ENCODE measurements around the gene IPO9. TPM values are rescaled to one million over a fixed set of nuclear protein-coding genes. Genes with fewer than 3 reads are reported as not detected.

Gene IPO9
- total and polyA plus RNA-seq, 2 donors (not counting 1 experiment from before 2014, with no cell fraction given), result 13.3 to 56.9 TPM

DNA sequence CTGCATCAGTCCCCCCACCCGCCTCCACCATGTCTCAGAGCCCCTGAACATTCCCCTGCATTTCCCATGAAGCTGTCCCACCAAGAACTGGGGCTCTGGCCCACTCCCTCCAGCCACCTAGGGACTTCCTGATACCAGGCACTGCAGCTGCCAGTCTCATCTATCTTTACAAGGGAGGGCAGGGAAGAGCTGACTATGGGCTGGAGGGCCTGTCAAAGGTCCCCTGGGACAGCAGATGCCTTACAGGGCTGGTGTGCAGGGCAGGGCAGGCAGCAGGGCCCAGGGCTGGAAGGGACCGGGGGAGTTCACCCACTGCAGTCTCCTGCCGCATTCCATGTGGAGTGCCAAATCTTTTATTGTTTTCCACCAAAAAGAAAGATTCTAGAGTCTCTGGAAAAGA is 77.4 kb downstream of the IPO9 start:
- 100% methylated on average over 3 of the region's 3 CpGs for WGBS (ENCODE audit: insufficient coverage)
- H3K27ac Mint-ChIP-seq, result no peak overlapping the region
- TF ChIP-seq EZH2 (IDR thresholded peaks at IDR 0.05; ENCODE audit: borderline replicate concordance, insufficient read depth, low read depth, low read length, poor library complexity, severe bottlenecking), result no peak
- TF ChIP-seq, protein P1, sequence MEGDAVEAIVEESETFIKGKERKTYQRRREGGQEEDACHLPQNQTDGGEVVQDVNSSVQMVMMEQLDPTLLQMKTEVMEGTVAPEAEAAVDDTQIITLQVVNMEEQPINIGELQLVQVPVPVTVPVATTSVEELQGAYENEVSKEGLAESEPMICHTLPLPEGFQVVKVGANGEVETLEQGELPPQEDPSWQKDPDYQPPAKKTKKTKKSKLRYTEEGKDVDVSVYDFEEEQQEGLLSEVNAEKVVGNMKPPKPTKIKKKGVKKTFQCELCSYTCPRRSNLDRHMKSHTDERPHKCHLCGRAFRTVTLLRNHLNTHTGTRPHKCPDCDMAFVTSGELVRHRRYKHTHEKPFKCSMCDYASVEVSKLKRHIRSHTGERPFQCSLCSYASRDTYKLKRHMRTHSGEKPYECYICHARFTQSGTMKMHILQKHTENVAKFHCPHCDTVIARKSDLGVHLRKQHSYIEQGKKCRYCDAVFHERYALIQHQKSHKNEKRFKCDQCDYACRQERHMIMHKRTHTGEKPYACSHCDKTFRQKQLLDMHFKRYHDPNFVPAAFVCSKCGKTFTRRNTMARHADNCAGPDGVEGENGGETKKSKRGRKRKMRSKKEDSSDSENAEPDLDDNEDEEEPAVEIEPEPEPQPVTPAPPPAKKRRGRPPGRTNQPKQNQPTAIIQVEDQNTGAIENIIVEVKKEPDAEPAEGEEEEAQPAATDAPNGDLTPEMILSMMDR (IDR thresholded peaks at IDR 0.05), result no peak
- no peak overlapping the region for H3K27ac ChIP-seq (ENCODE audit: low read length in 2 of 2)
- no peak overlapping the region for H3K4me3 Mint-ChIP-seq
- CTCF ChIA-PET, result interaction anchor here (1.7 kb wide), 1 partner anchor 10 kb away, joined by 6 read pairs; no protein-coding TSS in a partner anchor
- intact Hi-C loops (cut with micrococcal nuclease), result no loop called here
- POLR2A ChIA-PET, result no interaction called here
- no peaks in the 10 kb centered on the region for H4K20me1 ChIP-seq (ENCODE audit: control insufficient read depth, insufficient read depth, low read length, poor library complexity, severe bottlenecking)
- H3K27me3 Mint-ChIP-seq, result peaks cover 8% of the 10 kb centered on the region
- H3K79me2 ChIP-seq (ENCODE audit: control insufficient read depth, insufficient read depth, low read length), result no peaks in the 10 kb centered on the region
- H3K27me3 ChIP-seq (replicated peaks in 1 of 4; ENCODE audit: control extremely low read depth in 1 of 4, control insufficient read depth in 3 of 4, insufficient read depth in 4 of 4, low read length in 3 of 4), result no peaks in the 10 kb centered on the region
- no peak overlapping the region for H3K9ac ChIP-seq (ENCODE audit: low read length)
- no peaks in the 10 kb centered on the region for H3K4me1 Mint-ChIP-seq
- no peaks in the 10 kb centered on the region for H3K36me3 ChIP-seq (replicated peaks in 1 of 2; ENCODE audit: control extremely low read depth in 1 of 2, control insufficient read depth in 1 of 2, extremely low read depth in 1 of 2, insufficient read depth in 2 of 2, low read length in 1 of 2)
- H3K9me3 Mint-ChIP-seq (ENCODE audit: insufficient read depth), result no peaks in the 10 kb centered on the region
- no peak overlapping the region for H2AFZ ChIP-seq (ENCODE audit: insufficient read depth, low read depth, low read length, poor library complexity, severe bottlenecking)
- no peak overlapping the region for H3K4me2 ChIP-seq (replicated peaks; ENCODE audit: low read depth, low read length, poor library complexity, severe bottlenecking)
- H3K9me3 ChIP-seq (ENCODE audit: control extremely low read depth in 1 of 3, control insufficient read depth in 2 of 3, insufficient read depth in 1 of 3, low read length in 2 of 3), result no peaks in the 10 kb centered on the region
- DNase-seq (no peak), ATAC-seq (ENCODE audit: low read depth) (no peak)
- no peaks in the 10 kb centered on the region for H3K4me1 ChIP-seq (ENCODE audit: control insufficient read depth in 2 of 2, insufficient read depth in 2 of 2, low read length in 2 of 2)
- no peak overlapping the region for H3K4me3 ChIP-seq (ENCODE audit: control extremely low read depth in 1 of 5, extremely low read depth in 1 of 5, insufficient read depth in 1 of 5, low read depth in 2 of 5, low read length in 4 of 5)

DNA sequence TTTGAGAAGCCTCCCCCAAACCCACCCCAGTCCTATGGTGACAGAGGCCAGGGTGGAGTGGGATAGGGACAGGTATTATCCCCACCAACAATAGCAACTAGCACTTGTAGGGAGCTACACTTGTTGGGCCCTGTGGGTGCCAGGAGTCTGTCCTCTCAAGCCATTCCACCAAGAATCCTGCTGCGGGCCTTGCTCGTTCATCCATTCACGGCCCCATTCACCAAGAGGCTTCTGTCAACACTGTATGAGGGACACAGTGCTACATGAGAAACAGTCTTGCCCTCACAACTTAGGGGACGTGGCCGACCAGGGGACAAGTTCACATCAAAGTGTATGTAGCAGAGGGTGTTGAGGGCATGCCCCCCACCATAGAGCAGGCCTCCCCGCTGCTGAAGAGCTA is 78.7 kb downstream of the IPO9 start:
- Histone ChIP-seq H3K9ac (ENCODE audit: low read length) (no peak overlapping the region), H3K4me2 (replicated peaks; ENCODE audit: low read depth, low read length, poor library complexity, severe bottlenecking) (no peak overlapping the region), H3K4me3 (ENCODE audit: control extremely low read depth in 1 of 5, extremely low read depth in 1 of 5, insufficient read depth in 1 of 5, low read depth in 2 of 5, low read length in 4 of 5) (no peak overlapping the region), H3K79me2 (ENCODE audit: control insufficient read depth, insufficient read depth, low read length) (no peaks in the 10 kb centered on the region), H2AFZ (ENCODE audit: insufficient read depth, low read depth, low read length, poor library complexity, severe bottlenecking) (no peak overlapping the region), H3K4me1 (ENCODE audit: control insufficient read depth in 2 of 2, insufficient read depth in 2 of 2, low read length in 2 of 2) (no peaks in the 10 kb centered on the region), H3K27ac (ENCODE audit: low read length in 2 of 2) (no peak overlapping the region), H3K9me3 (ENCODE audit: control extremely low read depth in 1 of 3, control insufficient read depth in 2 of 3, insufficient read depth in 1 of 3, low read length in 2 of 3) (no peaks in the 10 kb centered on the region), H3K36me3 (replicated peaks in 1 of 2; ENCODE audit: control extremely low read depth in 1 of 2, control insufficient read depth in 1 of 2, extremely low read depth in 1 of 2, insufficient read depth in 2 of 2, low read length in 1 of 2) (no peaks in the 10 kb centered on the region), H3K27me3 (replicated peaks in 1 of 4; ENCODE audit: control extremely low read depth in 1 of 4, control insufficient read depth in 3 of 4, insufficient read depth in 4 of 4, low read length in 3 of 4) (no peaks in the 10 kb centered on the region), H4K20me1 (ENCODE audit: control insufficient read depth, insufficient read depth, low read length, poor library complexity, severe bottlenecking) (no peaks in the 10 kb centered on the region)
- 100% methylated on average over 5 of the region's 6 CpGs for WGBS (ENCODE audit: insufficient coverage)
- POLR2A ChIA-PET, result no interaction called here
- no peak for TF ChIP-seq EZH2 (IDR thresholded peaks at IDR 0.05; ENCODE audit: borderline replicate concordance, insufficient read depth, low read depth, low read length, poor library complexity, severe bottlenecking)
- TF ChIP-seq, protein P1 (IDR thresholded peaks at IDR 0.05), result no peak
- Mint-ChIP-seq H3K4me3 (no peak overlapping the region), H3K9me3 (ENCODE audit: insufficient read depth) (no peaks in the 10 kb centered on the region), H3K27me3 (peaks cover 8% of the 10 kb centered on the region), H3K27ac (no peak overlapping the region), H3K4me1 (no peaks in the 10 kb centered on the region)
- intact Hi-C loops (cut with micrococcal nuclease), result no loop called here
- ATAC-seq (ENCODE audit: low read depth) (no peak), DNase-seq (no peak)
- CTCF ChIA-PET, result no interaction called here
